Gastroesophageal sphincter (tissue), 4 donors: ENCODE results near the gene CATSPER4. TPM values are rescaled to one million over a fixed set of nuclear protein-coding genes. Genes with fewer than 3 reads are reported as not detected.

Experiments
- ATAC-seq: fragments of 150-250 bp; one replicate; pipeline ENCODE4 v1.9.1; 2016; ENCODE audit warnings: mild to moderate bottlenecking, moderate library complexity
- H3K27ac ChIP-seq, 4 donors: fragments of 200-600 bp; sonication (generic) in 3 of 4; 1 replicate in 3 of 4; 2 replicates in 1 of 4; pipeline ENCODE4 v1.5.1; 2016 to 2019
- H3K27me3 ChIP-seq: fragments of 200-600 bp; sonication (generic); one replicate; pipeline ENCODE4 v1.5.1; 2019
- H3K36me3 ChIP-seq, 2 donors: fragments of 200-600 bp; sonication (generic); one replicate each; pipeline ENCODE4 v1.5.1; 2019; ENCODE audit warnings: control low read depth in 1 of 2
- H3K4me1 ChIP-seq, 3 donors: fragments of 200-600 bp; sonication (generic); 1 replicate in 2 of 3; 2 replicates in 1 of 3; pipeline ENCODE4 v1.5.1; 2016 to 2019; ENCODE audit warnings: control low read depth in 2 of 3
- H3K4me3 ChIP-seq, 2 donors: fragments of 200-600 bp; sonication (generic); one replicate each; pipeline ENCODE4 v1.5.1; 2019; ENCODE audit warnings: mild to moderate bottlenecking in 1 of 2, moderate library complexity in 1 of 2
- H3K9me3 ChIP-seq, 3 donors: fragments of 200-600 bp; sonication (generic); one replicate each; pipeline ENCODE4 v1.5.1; 2017 to 2019; ENCODE audit warnings: control low read depth in 2 of 3
- EP300 ChIP-seq: sonication (generic); formaldehyde crosslinking; IDR thresholded peaks from one replicate; pipeline ENCODE4 v1.6.1; 2017; ENCODE audit warnings: antibody characterized with exemption, mild to moderate bottlenecking
- POLR2A ChIP-seq, 2 donors: fragments of 450-650 bp; IDR thresholded peaks; one replicate each; pipeline ENCODE4 v1.6.1; 2017; ENCODE audit warnings: antibody characterized with exemption in 2 of 2, mild to moderate bottlenecking in 2 of 2, moderate library complexity in 1 of 2
- POLR2AphosphoS5 ChIP-seq: sonication (generic); formaldehyde crosslinking; IDR thresholded peaks from one replicate; pipeline ENCODE4 v1.6.1; 2017; ENCODE audit warnings: antibody characterized with exemption
- WGBS, 2 donors: methylation state at CpG; one replicate each; pipeline ENCODE4 v1.1.5; 2018; ENCODE audit warnings: low coverage in 1 of 2; 5-methylcytosine and 5-hydroxymethylcytosine counted together
- total RNA-seq, 4 donors: library from RNA; depleted of rRNA; stranded (reverse); fragments of >200 nt; gene quantifications; one replicate each; pipeline ENCODE4 v1.1.0, GENCODE V29; 2016
- TF ChIP-seq, protein P1 (sequence below), 4 experiments: fragments of 200-600 bp in 2 of 4; fragments of 450-650 bp in 2 of 4; sonication (generic) in 1 of 4; IDR thresholded peaks; one replicate each; pipeline ENCODE4 v1.5.1; 2017 to 2019; ENCODE audit warnings: antibody characterized with exemption in 4 of 4, mild to moderate bottlenecking in 2 of 4, moderate library complexity in 2 of 4

The CATSPER4 gene
- total RNA-seq, 4 donors from 2014 or later = not detected

DNA sequence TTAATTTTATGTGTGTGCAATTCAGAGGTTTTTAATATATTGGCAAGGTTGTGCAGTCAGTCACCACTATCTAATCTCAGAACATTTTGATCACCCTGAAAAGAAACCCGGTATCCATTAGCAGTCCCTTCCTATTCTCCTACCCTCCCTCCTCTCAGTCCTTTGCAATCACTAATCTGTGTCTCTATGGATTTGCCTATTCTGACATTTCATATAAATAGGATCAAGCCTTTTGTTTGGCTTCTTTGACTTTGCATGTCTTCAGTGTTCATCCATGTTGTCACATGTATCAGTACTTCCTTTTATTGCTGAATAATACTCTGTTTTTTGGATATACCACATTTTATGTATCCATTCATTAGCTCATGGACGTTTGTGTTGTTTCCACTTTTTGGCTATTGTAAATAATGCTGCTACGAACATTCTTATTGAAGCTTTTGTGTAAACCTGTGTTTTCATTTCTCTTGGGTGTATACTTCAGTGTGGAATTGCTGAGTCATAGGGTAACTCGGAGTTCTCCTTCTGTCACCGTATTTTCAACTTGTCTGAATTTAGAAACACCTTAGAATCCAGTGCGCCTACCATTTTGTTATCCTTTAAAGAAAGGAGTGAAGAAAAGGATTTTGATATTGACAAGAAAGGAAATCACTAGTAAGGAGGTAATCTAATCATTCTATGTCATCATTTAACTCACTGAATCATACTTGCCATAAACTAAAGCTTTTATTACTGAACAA is 47.0 kb downstream of the CATSPER4 start:
- no peaks in the 10 kb centered on the region for H3K27me3 ChIP-seq
- H3K4me3 ChIP-seq = no peak overlapping the region
- H3K4me1 ChIP-seq = peaks cover 0 to 23% (median 3%) of the 10 kb centered on the region in 3 donors
- ATAC-seq = no peak
- no peak for TF ChIP-seq POLR2AphosphoS5
- TF ChIP-seq EP300 = no peak
- TF ChIP-seq POLR2A (IDR thresholded peaks at IDR 0.05) = no peak
- TF ChIP-seq, protein P1, sequence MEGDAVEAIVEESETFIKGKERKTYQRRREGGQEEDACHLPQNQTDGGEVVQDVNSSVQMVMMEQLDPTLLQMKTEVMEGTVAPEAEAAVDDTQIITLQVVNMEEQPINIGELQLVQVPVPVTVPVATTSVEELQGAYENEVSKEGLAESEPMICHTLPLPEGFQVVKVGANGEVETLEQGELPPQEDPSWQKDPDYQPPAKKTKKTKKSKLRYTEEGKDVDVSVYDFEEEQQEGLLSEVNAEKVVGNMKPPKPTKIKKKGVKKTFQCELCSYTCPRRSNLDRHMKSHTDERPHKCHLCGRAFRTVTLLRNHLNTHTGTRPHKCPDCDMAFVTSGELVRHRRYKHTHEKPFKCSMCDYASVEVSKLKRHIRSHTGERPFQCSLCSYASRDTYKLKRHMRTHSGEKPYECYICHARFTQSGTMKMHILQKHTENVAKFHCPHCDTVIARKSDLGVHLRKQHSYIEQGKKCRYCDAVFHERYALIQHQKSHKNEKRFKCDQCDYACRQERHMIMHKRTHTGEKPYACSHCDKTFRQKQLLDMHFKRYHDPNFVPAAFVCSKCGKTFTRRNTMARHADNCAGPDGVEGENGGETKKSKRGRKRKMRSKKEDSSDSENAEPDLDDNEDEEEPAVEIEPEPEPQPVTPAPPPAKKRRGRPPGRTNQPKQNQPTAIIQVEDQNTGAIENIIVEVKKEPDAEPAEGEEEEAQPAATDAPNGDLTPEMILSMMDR (IDR thresholded peaks at IDR 0.05) = no peak
- H3K36me3 ChIP-seq = no peaks in the 10 kb centered on the region
- no peak overlapping the region for H3K27ac ChIP-seq
- no peaks in the 10 kb centered on the region for H3K9me3 ChIP-seq
- WGBS, 2 donors = 49 to 50% methylated on average over 6 of the region's 6 CpGs

DNA sequence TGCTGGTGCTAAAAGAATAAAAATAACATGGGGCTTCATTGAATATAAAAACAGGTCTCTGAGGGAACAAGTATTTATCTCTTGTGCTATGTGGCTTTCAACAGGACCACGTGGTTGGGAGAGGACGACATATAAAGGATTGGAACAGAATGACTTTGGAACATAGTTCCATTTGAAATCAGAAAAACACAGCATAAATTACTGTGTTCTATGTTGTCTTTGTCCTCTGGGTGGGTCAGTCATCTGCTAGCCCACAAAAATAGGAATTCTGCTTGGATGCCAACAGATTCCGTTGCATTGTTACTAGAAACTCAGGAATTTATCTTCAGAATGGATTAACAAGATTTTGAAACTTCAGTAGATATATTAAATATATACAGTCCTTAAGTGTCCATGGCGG is 49.5 kb downstream of the CATSPER4 start:
- ATAC-seq = no peak
- H3K4me1 ChIP-seq = peaks cover 0 to 15% (median 0%) of the 10 kb centered on the region in 3 donors
- H3K36me3 ChIP-seq = peaks cover 0 to 6% of the 10 kb centered on the region in 2 donors
- H3K27me3 ChIP-seq = no peaks in the 10 kb centered on the region
- WGBS, 2 donors = 79% methylated on average over 4 of the region's 4 CpGs
- no peak for TF ChIP-seq EP300
- TF ChIP-seq POLR2A (IDR thresholded peaks at IDR 0.05) = no peak
- TF ChIP-seq, protein P1 (IDR thresholded peaks at IDR 0.05) = no peak
- no peak for TF ChIP-seq POLR2AphosphoS5
- H3K4me3 ChIP-seq = no peak overlapping the region
- H3K27ac ChIP-seq = no peak overlapping the region
- H3K9me3 ChIP-seq = no peaks in the 10 kb centered on the region

Other genes with a start within 250 kb of the CATSPER4 start
- gene PAFAH2, start 192.5 kb upstream of the CATSPER4 start, total RNA-seq = 10 to 100 TPM in 1 of 4 donors, 1 to 10 TPM in 3; 6.6 to 12.2 (median 8.5) TPM
- gene EXTL1, start 168.8 kb upstream of the CATSPER4 start, total RNA-seq = under 1 TPM in 3 of 4 donors, not detected in 1; 0.08 to 0.81 (median 0.31) TPM
- not detected for gene SLC30A2, start 144.5 kb upstream of the CATSPER4 start, total RNA-seq
- gene TRIM63, start 123.0 kb upstream of the CATSPER4 start, total RNA-seq = 1 to 10 TPM in 2 of 4 donors, under 1 TPM in 2; 0.15 to 2.3 (median 0.82) TPM
- gene PDIK1L, start 78.8 kb upstream of the CATSPER4 start, total RNA-seq = 1 to 10 TPM; 6.2 to 9.3 (median 6.8) TPM
- 10 to 100 TPM in 1 of 4 donors, 1 to 10 TPM in 3; 3.4 to 12.5 (median 7.7) TPM for gene FAM110D, start 31.5 kb upstream of the CATSPER4 start, total RNA-seq
- not detected for gene C1orf232, start 21.6 kb upstream of the CATSPER4 start, total RNA-seq
- 10 to 100 TPM in 3 of 4 donors, 1 to 10 TPM in 1; 5.0 to 22.8 (median 16.6) TPM for gene ZNF593, start 20.7 kb upstream of the CATSPER4 start, total RNA-seq
- not detected for gene ZNF593OS, start 18.8 kb upstream of the CATSPER4 start, total RNA-seq
- gene CNKSR1, start 13.1 kb upstream of the CATSPER4 start, total RNA-seq = 1 to 10 TPM in 2 of 4 donors, under 1 TPM in 1, not detected in 1; 0.81 to 1.7 (median 1.1) TPM
- 1 to 10 TPM; 1.3 to 6.8 (median 4.7) TPM for gene CEP85, start 43.6 kb downstream of the CATSPER4 start, total RNA-seq
- 10 to 100 TPM; 31.6 to 60.2 (median 44.0) TPM for gene SH3BGRL3, start 89.5 kb downstream of the CATSPER4 start, total RNA-seq
- gene UBXN11, start 116.0 kb downstream of the CATSPER4 start, total RNA-seq = 10 to 100 TPM in 2 of 4 donors, 1 to 10 TPM in 2; 3.7 to 12.1 (median 10.5) TPM
- 1 to 10 TPM in 3 of 4 donors, not detected in 1; 1.8 to 2.7 (median 2.2) TPM for gene CD52, start 127.4 kb downstream of the CATSPER4 start, total RNA-seq
- 1 to 10 TPM in 1 of 4 donors, under 1 TPM in 3; 0.35 to 2.7 (median 0.50) TPM for gene CRYBG2, start 163.5 kb downstream of the CATSPER4 start, total RNA-seq
- under 1 TPM in 1 of 4 donors, not detected in 3; 0.62 TPM for gene ZNF683, start 182.1 kb downstream of the CATSPER4 start, total RNA-seq
- not detected for gene LIN28A, start 220.2 kb downstream of the CATSPER4 start, total RNA-seq
- gene DHDDS, start 241.7 kb downstream of the CATSPER4 start, total RNA-seq = 10 to 100 TPM; 23.6 to 36.4 (median 31.7) TPM